Measurements from ENCODE around the gene CLMP.

The CLMP gene

GRCh38 chr11:123195188-123196059, at the start of gene CLMP:
Gene CLMP (minus strand): TSS chr11:123195248. CDS start chr11:123194940, 308 bp downstream.
- Mint-ChIP-seq H3K4me1 (peaks cover 13% of the 10 kb centered on the region), H3K4me3 (peak within 1 kb of the TSS; percentile 48), H3K36me3 (no peaks in the 10 kb centered on the region), H3K9me3 (no peaks in the 10 kb centered on the region), H3K27ac (no peak within 1 kb of the TSS)
- DNase-seq (ENCODE audit: low spot score in 2 of 2): peak in 1 of 2 donors; percentile 52
- ATAC-seq: no peak

GRCh38 chr11:123241874-123242543, 47.0 kb upstream of the CLMP start:
- Mint-ChIP-seq H3K27ac (no peak overlapping the region), H3K36me3 (no peaks in the 10 kb centered on the region), H3K4me1 (peaks cover 2% of the 10 kb centered on the region), H3K4me3 (no peak overlapping the region), H3K9me3 (no peaks in the 10 kb centered on the region)
- DNase-seq (ENCODE audit: low spot score in 2 of 2): no peak
- ATAC-seq: no peak

GRCh38 chr11:123241294-123241693, 46.2 kb upstream of the CLMP start:
- no peak for ATAC-seq

GRCh38 chr11:123239191-123240150, 44.4 kb upstream of the CLMP start:
- DNase-seq (ENCODE audit: low spot score in 2 of 2) (no peak), ATAC-seq (no peak)
- Mint-ChIP-seq H3K36me3 (no peaks in the 10 kb centered on the region), H3K27ac (no peak overlapping the region), H3K9me3 (no peaks in the 10 kb centered on the region), H3K4me3 (no peak overlapping the region), H3K4me1 (no peaks in the 10 kb centered on the region)

More at GRCh38 chr11:123241294-123241693, 46.2 kb upstream of the CLMP start:
- Mint-ChIP-seq H3K9me3 (no peaks in the 10 kb centered on the region), H3K36me3 (no peaks in the 10 kb centered on the region), H3K27ac (no peak overlapping the region), H3K4me3 (no peak overlapping the region), H3K4me1 (no peaks in the 10 kb centered on the region)
- DNase-seq (ENCODE audit: low spot score in 2 of 2): no peak

GRCh38 chr11:123238297-123238696, 43.2 kb upstream of the CLMP start:
- peaks cover 6% of the 10 kb centered on the region for H3K4me1 Mint-ChIP-seq
- DNase-seq (ENCODE audit: low spot score in 2 of 2) (no peak), ATAC-seq (no peak)
- no peak overlapping the region for H3K4me3 Mint-ChIP-seq
- H3K9me3 Mint-ChIP-seq: no peaks in the 10 kb centered on the region
- no peak overlapping the region for H3K27ac Mint-ChIP-seq
- no peaks in the 10 kb centered on the region for H3K36me3 Mint-ChIP-seq

GRCh38 chr11:123236879-123237278, 41.8 kb upstream of the CLMP start:
- ATAC-seq (no peak), DNase-seq (ENCODE audit: low spot score in 2 of 2) (no peak)
- Mint-ChIP-seq H3K4me1 (peaks cover 14% of the 10 kb centered on the region), H3K9me3 (no peaks in the 10 kb centered on the region), H3K27ac (no peak overlapping the region), H3K4me3 (no peak overlapping the region), H3K36me3 (no peaks in the 10 kb centered on the region)

GRCh38 chr11:123235656-123236261, 40.7 kb upstream of the CLMP start:
- Mint-ChIP-seq H3K36me3 (no peaks in the 10 kb centered on the region), H3K4me3 (no peak overlapping the region), H3K9me3 (no peaks in the 10 kb centered on the region), H3K27ac (no peak overlapping the region), H3K4me1 (peaks cover 14% of the 10 kb centered on the region)
- ATAC-seq (no peak), DNase-seq (ENCODE audit: low spot score in 2 of 2) (no peak)

- Mint-ChIP-seq H3K4me3 (no peak overlapping the region), H3K27ac (no peak overlapping the region), H3K4me1 (peaks cover 14% of the 10 kb centered on the region), H3K36me3 (no peaks in the 10 kb centered on the region), H3K9me3 (no peaks in the 10 kb centered on the region)
- ATAC-seq (peak; percentile 59), DNase-seq (ENCODE audit: low spot score in 2 of 2) (peak; percentile 27 to 73)
Measured at GRCh38 chr11:123235117-123235655, 40.1 kb upstream of the CLMP start.

- Mint-ChIP-seq H3K9me3 (no peaks in the 10 kb centered on the region), H3K36me3 (no peaks in the 10 kb centered on the region), H3K27ac (peak overlapping the region; percentile 55), H3K4me1 (peaks cover 14% of the 10 kb centered on the region), H3K4me3 (peak overlapping the region; percentile 25)
- DNase-seq (ENCODE audit: low spot score in 2 of 2) (no peak), ATAC-seq (no peak)
Measured at GRCh38 chr11:123233975-123234334, 38.9 kb upstream of the CLMP start.

GRCh38 chr11:123233280-123233974, 38.4 kb upstream of the CLMP start:
- ATAC-seq (peak; percentile 72), DNase-seq (ENCODE audit: low spot score in 2 of 2) (no peak)
- Mint-ChIP-seq H3K27ac (peak overlapping the region; percentile 55), H3K4me1 (peaks cover 14% of the 10 kb centered on the region), H3K4me3 (peak overlapping the region; percentile 25), H3K9me3 (no peaks in the 10 kb centered on the region), H3K36me3 (no peaks in the 10 kb centered on the region)

- Mint-ChIP-seq H3K36me3 (no peaks in the 10 kb centered on the region), H3K4me3 (no peak overlapping the region), H3K27ac (no peak overlapping the region), H3K9me3 (no peaks in the 10 kb centered on the region), H3K4me1 (peaks cover 14% of the 10 kb centered on the region)
- DNase-seq (ENCODE audit: low spot score in 2 of 2) (no peak), ATAC-seq (no peak)
Measured at GRCh38 chr11:123231777-123232176, 36.7 kb upstream of the CLMP start.

- H3K4me1 Mint-ChIP-seq: peaks cover 14% of the 10 kb centered on the region
- no peak overlapping the region for H3K4me3 Mint-ChIP-seq
- no peak for DNase-seq (ENCODE audit: low spot score in 2 of 2)
- ATAC-seq: no peak
- H3K36me3 Mint-ChIP-seq: no peaks in the 10 kb centered on the region
- H3K27ac Mint-ChIP-seq: no peak overlapping the region
- no peaks in the 10 kb centered on the region for H3K9me3 Mint-ChIP-seq
Measured at GRCh38 chr11:123231256-123231655, 36.2 kb upstream of the CLMP start.

GRCh38 chr11:123230346-123230745, 35.3 kb upstream of the CLMP start:
- Mint-ChIP-seq H3K27ac (no peak overlapping the region), H3K4me3 (no peak overlapping the region), H3K4me1 (peaks cover 14% of the 10 kb centered on the region), H3K9me3 (no peaks in the 10 kb centered on the region), H3K36me3 (no peaks in the 10 kb centered on the region)
- no peak for ATAC-seq
- DNase-seq (ENCODE audit: low spot score in 2 of 2): no peak

GRCh38 chr11:123228496-123229163, 33.6 kb upstream of the CLMP start:
- no peak for ATAC-seq
- no peak for DNase-seq (ENCODE audit: low spot score in 2 of 2)
- H3K36me3 Mint-ChIP-seq: no peaks in the 10 kb centered on the region
- no peak overlapping the region for H3K4me3 Mint-ChIP-seq
- no peaks in the 10 kb centered on the region for H3K9me3 Mint-ChIP-seq
- peaks cover 12% of the 10 kb centered on the region for H3K4me1 Mint-ChIP-seq
- no peak overlapping the region for H3K27ac Mint-ChIP-seq
